Tibial nerve (tissue), 4 donors: ENCODE measurements around the gene FOXD4L4.
"Not testable (repeated sequence)": the region's sequence is repeated elsewhere in the genome, so short reads cannot be mapped to it uniquely, and the experiment has no call there.

Source experiments
- EP300 ChIP-seq, 2 donors: sonication (generic); formaldehyde crosslinking; IDR thresholded peaks; one replicate each; pipeline ENCODE4 v1.6.1; 2017; ENCODE audit warnings: antibody characterized with exemption in 2 of 2, mild to moderate bottlenecking in 1 of 2
- POLR2A ChIP-seq, 2 donors: fragments of 450-650 bp; IDR thresholded peaks; one replicate each; pipeline ENCODE4 v1.6.1; 2017; ENCODE audit warnings: antibody characterized with exemption in 2 of 2, mild to moderate bottlenecking in 2 of 2, moderate library complexity in 2 of 2
- TF ChIP-seq, protein P1 (sequence below), 5 experiments: fragments of 200-600 bp in 3 of 5; fragments of 450-650 bp in 2 of 5; sonication (generic) in 3 of 5; IDR thresholded peaks; one replicate each; pipeline ENCODE4 v1.5.1; 2016 to 2019; ENCODE audit warnings: antibody characterized with exemption in 5 of 5, mild to moderate bottlenecking in 3 of 5, moderate library complexity in 2 of 5

GRCh38 chr9:65737096-65737564 is at the start of gene FOXD4L4:
- TF ChIP-seq POLR2A, EP300 (IDR thresholded peaks at IDR 0.05): not testable (repeated sequence)
- TF ChIP-seq, protein P1, sequence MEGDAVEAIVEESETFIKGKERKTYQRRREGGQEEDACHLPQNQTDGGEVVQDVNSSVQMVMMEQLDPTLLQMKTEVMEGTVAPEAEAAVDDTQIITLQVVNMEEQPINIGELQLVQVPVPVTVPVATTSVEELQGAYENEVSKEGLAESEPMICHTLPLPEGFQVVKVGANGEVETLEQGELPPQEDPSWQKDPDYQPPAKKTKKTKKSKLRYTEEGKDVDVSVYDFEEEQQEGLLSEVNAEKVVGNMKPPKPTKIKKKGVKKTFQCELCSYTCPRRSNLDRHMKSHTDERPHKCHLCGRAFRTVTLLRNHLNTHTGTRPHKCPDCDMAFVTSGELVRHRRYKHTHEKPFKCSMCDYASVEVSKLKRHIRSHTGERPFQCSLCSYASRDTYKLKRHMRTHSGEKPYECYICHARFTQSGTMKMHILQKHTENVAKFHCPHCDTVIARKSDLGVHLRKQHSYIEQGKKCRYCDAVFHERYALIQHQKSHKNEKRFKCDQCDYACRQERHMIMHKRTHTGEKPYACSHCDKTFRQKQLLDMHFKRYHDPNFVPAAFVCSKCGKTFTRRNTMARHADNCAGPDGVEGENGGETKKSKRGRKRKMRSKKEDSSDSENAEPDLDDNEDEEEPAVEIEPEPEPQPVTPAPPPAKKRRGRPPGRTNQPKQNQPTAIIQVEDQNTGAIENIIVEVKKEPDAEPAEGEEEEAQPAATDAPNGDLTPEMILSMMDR (IDR thresholded peaks at IDR 0.05) = not testable (repeated sequence)
